ENCODE results near the gene DRC7.

- no peak for TF ChIP-seq TARDBP (IDR thresholded peaks at IDR 0.05)
- no peak for TF ChIP-seq ARNT (IDR thresholded peaks at IDR 0.05)
- no peak for TF ChIP-seq BHLHE40 (IDR thresholded peaks at IDR 0.05; ENCODE audit: borderline replicate concordance)
- no peak for TF ChIP-seq ZNF384 (IDR thresholded peaks at IDR 0.05)
- TF ChIP-seq FOXM1 (IDR thresholded peaks at IDR 0.05; ENCODE audit: borderline replicate concordance): no peak
- TF ChIP-seq FOXA1 (IDR thresholded peaks at IDR 0.05): no peak
- TF ChIP-seq FOXK2 (IDR thresholded peaks at IDR 0.05): no peak
- TF ChIP-seq NFRKB (IDR thresholded peaks at IDR 0.05): no peak
Observed at GRCh38 chr16:57679767-57680482, 14.7 kb upstream of the DRC7 start.
